ENCODE data around the gene JMJD1C.

Gene JMJD1C

DNA sequence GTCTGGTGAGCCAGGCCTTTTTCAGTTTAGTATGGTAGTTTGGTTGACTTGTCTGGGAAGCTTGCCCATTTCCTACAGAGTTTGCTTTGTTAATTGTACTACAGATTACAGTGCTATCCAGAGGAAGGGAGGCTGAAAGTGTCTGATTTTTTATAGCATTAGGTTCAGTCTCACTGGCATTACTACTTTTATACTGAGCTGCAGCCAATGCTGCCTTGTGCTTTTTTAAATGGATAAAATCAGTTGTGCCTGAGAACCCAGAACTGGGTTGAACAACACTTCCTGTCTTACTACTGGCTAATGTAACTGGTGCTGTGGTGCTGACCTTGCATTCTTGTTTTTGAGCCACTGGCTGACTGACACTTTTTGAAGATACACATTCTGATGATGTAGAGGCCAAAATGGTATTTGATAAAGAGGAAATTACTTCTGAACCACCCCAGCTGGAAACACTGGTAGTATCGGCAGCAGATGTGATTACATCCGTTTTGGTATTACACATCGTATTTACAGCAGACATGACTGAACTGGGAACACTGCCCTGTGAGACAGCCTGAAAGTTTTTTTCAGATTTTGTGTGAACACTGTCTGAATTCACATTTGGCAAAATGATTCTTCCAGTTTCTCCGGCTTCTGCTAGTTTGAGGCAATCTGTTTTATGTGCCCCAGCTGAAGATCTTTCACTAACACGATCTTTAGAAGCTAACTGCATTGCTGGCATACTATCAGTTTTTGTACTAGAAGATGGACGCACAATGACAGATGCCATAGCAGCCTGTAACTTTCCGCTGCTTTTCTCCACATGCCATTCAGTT is 258.6 kb downstream of the JMJD1C start:
- DNase-seq: no peak

DNA sequence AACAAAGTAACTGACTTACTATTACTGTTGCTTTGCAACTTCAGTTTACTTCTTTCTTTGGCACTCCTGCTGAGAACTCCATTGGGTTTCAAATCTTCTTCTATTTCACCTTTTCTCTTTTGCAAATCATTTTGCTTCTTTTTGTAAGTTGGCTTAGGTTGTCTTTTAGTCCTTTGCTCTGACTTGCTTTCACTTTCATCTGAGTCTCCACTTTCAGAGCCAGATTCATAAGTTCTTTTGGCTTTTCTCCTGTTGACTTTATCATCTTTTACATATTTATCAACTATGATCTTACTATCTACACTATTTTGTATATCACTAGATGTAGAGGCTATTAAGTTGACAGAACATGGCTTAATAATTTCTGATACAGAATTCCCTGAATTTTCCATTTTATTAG is 259.2 kb downstream of the JMJD1C start:
- DNase-seq: no peak

DNA sequence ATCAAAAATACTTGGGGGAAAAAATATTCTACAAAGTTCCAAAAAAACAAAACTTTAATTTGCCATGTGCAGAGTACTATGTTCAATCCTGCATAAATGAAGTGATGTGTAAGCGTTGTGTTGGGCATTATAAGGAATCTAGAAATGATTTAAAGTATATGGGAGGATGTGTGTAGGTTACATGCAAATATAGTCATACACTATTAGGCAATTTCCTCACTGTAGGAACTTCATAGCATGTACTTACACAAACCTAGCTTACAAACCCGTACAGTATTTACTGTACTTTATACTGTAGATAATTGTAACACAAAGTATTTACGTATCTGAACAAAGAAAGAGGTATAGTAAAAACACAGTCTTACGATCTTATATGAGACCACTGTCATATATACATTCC is 260.4 kb downstream of the JMJD1C start:
- no peak for DNase-seq

DNA sequence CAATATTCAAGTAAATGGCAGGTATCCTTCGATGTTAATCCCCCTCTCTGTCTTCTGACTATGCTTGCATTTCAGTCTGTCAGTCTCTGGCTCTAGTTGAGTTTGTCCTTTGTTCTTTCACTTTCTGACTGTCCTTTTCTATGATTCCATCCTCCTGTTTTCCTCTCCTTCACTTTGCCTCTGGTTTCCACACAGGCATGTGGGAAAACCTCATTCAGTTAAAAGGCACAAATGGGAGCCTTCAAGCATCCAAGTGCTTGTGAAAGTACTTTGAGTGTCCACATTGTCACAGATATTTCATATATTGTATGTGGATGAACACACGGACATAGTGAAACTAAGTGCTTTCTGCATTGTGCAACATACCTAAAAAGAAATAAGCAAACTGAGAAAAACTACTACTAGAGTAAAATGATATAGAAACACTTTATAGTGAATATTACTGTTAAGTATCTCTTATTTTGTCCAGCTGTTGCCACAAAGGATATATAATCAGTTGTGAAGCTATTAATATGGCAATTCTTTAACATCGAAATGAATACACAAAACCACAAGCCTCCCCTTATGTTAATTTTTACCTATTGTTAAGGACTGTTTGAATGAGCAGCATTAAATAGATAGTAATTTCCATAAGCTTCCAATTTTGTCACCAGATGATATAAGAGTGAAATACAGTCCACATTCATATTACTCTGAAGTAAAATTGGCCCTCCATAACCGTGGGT is 260.9 kb downstream of the JMJD1C start:
- no peak for DNase-seq

DNA sequence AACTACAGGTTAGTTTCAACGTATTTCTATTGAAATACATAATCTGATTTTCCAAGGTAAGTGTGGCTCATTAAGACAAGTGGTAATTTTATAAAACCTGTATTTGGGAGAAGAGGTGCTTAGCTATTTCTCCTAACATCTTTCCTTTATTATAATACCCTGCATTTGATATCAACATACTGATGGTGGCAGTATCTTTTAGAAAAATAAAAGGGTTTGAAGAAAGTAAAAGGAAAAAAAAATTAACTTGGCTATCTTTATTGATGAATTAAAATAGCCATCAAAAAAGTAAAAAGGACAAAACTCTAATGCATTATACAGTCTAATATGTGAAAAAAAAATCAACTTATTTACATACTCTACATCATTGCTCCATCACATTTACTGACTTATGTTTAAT is 264.7 kb downstream of the JMJD1C start:
- no peak for DNase-seq

DNA sequence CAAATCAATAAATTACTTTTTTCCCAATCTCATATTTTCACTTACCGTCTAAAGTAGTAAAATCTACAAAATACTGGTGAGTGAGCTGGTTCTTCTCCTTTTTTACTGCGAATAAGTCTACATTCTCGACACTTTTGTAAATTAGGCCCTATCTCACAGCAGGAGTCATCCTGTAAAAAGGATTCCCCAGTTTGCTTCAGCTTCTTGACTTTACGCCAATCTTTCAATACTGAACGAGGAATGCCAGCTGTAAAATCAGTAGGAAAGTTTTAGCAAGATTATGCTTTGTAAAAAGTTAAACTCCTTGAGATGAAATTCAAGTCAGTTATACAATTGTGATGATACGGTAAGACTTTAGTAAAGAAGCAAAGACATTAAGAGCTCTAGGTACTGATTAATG is 265.3 kb downstream of the JMJD1C start:
- no peak for DNase-seq

DNA sequence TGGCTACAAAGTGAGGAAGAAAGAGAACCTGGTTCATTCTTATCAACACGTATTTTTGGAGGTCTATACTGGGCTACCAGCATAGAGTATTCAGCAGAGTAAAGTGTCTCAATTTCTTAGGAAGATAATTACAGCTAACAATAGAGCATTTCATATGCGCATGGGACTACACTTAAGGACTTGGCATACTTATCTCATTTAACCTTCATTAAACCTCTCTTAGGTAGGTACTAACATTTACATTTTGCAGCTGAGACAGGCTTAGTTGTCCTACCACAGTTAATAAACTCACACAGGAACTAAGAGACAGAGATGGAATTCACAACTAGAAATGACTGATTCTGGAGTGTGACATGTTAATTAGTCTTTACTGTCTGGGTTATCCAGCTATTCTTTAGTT is 266.1 kb downstream of the JMJD1C start:
- no peak for DNase-seq

DNA sequence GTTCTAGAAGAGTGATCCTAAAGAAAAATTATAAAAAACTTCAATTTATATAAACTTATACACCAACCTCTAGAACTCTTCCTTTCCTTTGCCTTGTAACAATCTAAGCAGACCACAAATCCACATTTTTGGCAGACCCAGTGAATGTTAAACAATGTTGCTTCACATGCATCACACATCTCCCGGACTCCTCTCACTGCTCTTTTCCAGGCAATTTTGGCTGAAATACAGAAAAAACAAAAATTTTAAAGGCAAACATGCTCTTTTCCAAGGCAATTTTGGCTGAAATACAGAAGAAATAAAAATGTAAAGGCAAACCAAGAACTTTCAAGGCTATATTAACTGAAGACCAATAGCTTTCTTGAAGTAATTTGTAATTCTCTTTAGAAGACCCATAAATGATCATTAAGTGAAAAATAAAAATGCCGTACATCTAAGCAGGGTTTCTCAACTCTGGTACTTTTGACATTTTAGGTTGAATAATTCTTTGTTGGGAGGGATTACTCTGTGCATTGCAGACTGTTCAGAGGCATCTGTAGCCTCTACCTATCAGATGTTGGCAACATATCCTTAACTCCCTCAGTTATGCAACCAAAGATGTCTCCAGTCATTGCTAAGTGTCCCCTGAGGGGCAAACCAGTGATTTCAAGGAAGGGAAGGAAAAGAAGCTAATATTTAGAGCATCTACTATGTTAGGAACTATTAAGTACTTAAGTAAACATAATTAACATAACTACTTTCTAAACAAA is 268.3 kb downstream of the JMJD1C start:
- DNase-seq: no peak

DNA sequence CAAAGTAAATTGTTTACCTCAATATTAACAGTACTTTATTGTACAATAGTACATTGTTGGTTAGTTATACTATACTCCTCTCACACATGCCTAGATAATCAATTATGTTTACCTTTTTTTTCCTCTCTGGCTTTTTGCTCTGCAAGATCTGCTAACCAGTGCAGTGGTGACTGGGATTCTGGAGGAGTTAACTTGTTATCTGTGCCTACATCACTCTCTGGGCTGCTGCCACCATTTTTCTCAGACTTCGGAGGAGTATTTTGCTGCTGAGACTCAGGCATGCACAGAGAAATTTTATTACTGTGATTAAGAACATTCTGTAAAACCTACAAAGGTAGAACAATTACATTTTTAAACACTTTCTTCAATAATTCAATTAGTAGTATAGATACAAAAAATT is 273.0 kb downstream of the JMJD1C start:
- no peak for DNase-seq

DNA sequence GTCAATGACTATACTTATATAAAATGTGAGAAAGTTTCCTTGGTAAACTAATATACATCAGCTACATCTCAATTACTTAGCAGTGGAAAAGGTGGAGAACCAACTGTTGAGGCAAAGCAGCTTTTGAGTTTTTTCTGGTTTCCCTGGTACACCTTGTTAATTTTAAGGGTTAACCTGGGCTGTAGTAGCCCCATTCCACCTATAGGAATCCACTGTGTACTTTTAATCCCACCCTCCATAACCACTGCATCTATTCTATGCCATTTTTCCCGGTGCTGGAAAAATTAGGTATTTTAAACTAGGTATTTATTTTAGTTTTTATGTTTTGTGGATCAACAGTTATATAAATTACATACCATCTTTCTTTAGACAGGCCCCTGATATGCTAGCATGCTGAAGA is 290.2 kb downstream of the JMJD1C start:
- DNase-seq: no peak

DNA sequence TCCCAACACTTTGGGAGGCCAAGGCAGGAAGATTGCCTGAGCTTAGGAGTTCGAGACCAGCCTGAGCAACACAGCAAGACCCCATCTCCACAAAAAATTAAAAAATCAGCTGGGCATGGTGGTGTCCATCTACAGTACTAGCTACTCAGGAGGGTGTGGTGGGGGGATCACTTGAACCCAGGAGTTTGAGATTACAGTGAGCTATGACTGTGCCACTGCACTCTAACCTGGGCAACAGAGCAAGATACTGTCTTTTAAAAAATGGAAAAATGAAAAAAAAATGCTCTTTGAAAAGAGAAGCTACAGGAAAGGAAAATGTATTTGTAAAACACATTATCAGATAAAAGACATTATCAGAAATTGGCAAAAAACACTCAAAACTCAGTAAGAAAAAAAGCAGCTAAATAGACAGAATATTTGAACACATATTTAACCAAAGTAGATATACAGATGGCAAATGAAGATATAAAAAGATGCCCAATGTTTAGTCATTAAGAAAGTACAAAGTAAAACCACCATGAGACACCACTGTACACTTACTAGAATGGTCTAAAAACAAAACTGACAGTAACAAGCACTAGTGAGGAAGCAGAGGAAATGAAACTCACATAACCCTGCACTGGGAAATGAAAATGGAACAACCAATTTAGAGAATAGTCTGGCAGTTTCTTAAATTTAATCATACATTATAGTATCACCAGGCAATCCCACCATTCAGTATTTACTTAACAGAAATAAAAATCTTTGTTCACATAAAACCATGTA is 292.1 kb downstream of the JMJD1C start:
- no peak for DNase-seq

DNA sequence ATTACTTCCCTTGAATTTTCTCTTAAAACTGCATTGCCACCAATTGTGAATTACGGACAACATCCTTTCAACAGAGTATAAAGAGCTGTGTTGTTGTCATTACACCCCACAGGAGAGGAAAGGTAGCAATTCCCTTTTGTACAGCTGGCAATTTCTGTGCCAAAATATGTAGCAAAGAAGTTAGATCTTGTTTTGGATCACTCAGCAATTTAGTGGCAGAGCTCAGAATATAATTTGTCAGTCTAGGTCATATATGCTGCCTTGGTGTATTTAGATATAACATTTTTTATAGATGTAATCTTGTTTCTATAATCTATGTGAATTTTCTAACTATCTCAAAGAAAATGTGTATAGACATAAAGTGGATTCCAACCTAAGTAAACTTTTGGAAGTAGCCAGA is 293.9 kb downstream of the JMJD1C start:
- no peak for DNase-seq

DNA sequence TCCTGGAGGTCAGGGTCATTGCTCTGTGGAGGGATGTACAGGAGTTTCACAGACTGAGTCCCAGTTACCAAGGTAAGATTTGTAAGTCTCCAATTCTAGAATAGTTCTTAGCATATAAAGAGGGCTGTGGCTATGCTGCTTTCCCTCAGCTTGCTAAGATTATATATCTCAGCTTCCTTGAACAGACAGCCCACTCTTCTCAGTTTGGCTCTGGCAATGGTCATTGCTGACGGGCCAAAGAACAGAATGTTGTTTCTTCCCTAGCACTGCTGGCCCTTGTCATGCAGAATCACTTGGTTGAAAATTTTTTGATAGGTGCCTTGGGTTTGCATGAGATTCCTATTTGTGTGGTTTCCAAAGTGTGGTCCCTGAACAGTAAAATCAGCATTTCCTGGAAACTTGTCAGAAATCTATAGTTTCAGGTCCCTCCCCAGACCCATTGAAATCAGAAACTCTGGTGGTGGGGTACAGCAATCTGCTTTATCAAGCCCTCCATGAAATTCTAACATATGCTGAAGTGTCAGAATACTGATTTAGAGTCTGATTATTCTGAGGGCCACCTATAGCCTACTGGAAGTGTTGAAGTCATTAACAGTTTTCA is 294.4 kb downstream of the JMJD1C start:
- DNase-seq: no peak

DNA sequence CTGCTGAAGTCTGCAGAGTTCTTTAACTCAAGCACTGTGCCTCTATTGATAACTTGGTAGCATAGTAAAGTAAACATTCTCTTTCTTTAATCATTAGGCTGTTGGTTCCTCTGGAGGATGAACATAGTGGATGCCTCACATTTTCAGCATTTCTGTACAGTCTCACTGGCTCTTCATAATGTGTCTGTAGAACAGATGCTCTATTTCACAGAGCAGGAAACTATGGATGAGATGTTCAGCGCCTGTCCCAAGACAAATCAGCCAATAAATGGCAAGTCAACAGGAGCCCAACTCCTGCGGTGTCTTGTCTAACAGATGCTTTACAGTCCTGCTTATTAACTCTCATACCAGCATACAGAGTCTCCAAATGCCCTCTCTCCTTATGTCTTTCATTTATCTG is 296.2 kb downstream of the JMJD1C start:
- DNase-seq: no peak

DNA sequence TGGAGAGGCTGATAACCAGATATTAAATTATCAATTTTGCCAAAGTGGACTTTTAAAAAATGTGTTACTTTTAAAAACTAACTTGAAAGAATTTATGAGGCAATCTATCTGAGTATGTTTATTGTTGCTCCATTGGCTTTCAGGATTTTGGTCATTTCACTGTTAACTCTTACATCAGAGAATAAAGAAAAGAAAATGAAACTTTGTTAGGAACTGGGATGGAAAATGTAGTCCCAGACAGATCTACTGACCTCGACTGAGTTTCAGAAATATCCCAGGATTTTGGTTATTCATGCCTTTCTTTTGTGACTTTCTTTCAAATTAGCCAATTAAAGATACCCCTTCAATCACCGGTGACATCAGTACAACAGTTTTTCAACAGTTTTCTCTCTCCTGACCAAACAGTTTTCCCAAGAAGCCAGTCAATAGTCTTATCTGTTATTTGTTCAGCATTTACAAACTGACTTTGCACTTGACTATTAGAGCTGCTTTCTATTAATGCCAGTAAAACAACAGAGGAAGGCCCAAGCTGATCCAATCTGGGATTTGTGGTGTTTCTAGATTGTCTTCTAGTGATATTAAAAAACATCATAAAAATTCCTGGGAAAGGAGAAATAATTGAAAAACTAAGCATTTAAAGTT is 296.8 kb downstream of the JMJD1C start:
- DNase-seq: no peak

DNA sequence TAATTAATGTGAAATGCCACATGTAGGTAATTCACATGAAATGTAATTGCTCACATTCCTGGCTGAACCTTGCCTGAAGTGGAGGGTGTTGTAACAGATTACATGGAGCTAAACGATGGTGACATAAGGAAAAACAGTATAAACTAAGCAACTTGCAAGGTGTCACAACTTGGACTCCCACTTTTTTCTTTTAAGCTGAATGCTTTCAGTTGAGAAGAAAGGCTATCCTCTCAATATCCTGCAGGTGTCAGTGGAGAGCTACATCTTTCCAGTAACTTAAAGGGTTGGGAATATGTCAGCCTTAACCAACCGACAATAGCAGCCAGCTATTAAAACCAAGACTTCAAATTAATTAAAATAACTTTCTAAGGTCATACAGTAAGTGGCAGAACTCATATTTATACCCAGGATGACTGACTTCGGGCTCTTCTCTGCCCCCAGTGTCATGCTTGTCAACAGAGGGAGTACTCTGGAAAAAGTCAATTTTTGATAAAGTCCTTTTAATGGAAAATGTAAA is 299.0 kb downstream of the JMJD1C start:
- no peak for DNase-seq

DNA sequence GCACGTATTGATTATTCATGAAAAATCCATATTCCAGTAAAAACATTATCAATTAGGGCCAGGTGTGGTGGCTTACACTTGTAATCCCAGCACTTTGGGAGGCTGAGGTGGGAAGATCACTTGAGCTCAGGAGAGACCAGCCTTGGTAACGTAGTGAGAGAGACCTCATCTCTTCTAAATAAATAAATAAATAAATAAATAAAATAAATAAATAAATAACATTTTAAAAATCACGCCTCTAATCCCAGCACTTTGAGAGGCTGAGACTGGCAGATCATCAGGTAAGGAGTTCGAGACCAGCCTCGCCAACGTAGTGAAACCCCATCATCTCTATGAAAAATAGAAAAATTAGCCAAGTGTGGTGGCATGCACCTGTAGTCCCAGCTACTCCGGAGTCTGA is 300.5 kb downstream of the JMJD1C start:
- no peak for DNase-seq

DNA sequence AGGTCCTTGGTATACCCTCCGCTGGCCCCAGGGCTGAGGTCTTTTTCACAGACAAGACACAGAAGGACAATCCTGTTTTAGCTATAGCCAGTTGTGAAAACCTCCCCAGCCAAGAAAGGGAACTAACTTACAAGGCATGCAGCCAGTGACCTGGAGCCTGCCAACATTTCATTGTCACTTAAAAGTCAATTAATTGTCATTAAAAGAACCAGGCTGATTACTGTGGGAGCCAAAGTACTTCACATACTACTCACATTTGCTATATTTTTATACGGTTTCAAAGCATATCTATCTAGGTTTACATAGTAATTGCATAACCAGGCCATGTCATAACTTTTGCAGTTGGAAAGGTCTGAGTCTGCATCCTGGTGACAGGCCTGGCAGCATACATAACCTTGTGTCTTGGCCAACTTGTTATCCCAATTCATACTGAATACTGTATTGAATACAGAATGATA is 301.6 kb downstream of the JMJD1C start:
- DNase-seq: no peak

DNA sequence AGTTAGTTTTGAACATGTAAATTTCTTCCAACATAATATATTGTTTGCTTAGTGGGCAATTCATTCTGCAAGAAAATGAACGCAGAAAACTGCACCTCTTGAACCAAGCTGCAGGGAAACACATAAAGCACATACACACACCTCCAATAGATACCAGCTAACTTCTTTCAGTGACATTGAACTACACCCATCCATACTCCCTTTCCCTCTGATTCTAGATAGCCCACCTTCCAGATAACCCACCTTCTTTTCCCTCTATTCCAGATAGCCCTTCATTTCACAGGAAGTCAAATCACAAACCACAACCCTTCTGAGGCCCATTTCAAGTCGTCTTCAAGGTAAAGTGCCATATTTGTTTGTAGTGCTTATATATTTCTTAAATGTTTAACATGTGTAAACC is 304.2 kb downstream of the JMJD1C start:
- no peak for DNase-seq

DNA sequence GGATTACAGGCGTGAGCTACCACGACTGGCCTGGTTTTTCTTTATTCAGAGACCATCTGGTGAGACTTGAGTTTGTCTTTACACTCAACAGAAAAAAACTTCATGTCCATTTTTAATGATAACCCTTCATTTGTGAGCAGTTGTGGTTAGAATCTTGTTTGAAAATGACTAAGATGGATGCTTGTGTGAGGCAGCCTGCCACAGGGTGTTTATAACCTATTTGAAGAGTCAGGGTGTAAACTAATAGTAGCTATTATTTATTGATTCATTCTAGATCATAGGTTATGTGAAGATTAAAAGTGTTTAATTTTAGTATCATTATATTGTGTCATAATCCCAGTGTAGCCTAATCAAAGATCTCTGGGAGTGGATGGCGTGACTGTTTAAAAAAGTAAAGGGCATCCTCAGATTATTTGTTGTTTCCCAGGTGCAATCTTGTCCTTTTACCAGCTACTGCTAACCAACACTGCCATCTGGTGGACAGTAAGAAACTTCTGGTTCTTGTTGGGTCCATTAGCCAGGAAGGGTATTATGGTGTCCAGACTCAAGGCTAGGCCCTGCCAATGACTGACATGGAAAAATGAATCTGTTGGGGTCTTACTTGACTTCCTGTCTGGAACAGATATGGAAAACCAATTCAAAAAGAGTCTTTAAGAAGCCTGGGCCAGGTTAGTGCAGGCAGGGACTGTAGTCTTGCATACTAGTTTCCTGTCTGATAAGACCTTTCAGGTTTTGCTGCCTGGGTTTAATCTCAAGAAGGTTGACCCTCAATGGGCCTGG is 307.7 kb downstream of the JMJD1C start:
- DNase-seq: peak; percentile 41

DNA sequence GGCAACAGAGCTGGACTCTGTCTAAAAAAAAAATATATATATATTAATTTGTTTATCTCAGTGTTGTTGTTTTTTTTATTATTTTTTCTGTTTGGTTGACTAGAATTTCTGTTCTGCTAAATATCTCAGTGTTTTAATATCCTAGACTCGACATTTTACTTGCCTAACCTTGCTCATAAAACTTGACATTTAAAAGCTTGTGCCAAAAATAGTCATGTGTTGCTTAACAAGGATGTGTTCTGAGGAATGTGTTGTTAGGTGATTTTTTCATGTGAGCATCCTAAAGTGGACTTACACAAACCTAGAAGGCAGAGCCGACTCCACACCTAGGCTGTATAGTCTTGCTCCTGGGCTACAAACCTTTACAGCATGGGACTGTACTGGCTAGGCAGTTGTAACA is 309.5 kb downstream of the JMJD1C start:
- no peak for DNase-seq

Measured in stimulated activated CD8-positive, alpha-beta memory T cell treated with anti-CD3 and anti-CD28 coated beads, Interleukin-4, amount 100 ng/mL, for 48 hours (primary cell).